HCT116 (cell line): ENCODE data around the gene ROBO1. TPM values are rescaled to one million over a fixed set of nuclear protein-coding genes. Genes with fewer than 3 reads are reported as not detected.

Source experiments
- ATAC-seq: fragments of 200-7000 bp; cut with Tn5 transposase; 2 replicates; pipeline ENCODE4 v1.9.1; 2020; ENCODE audit warnings: mild to moderate bottlenecking, moderate library complexity
- BruUV-seq: library from RNA; stranded (reverse); fragments of 400-500 nt; replicated peaks from 2 replicates; lab custom pipeline; 2021; lab: Mats Ljungman, UMichigan
- CTCF ChIA-PET: fragments of 300-600 bp; sonication (Branson Sonifier 250); formaldehyde crosslinking; loops from one replicate; lab custom pipeline; 2021; ENCODE audit warnings: antibody characterized with exemption; lab: Charles Lee
- POLR2A ChIA-PET: fragments of 300-600, 350-600 bp; sonication (Branson Sonifier 250); formaldehyde crosslinking; loops from one replicate; lab custom pipeline; 2021; ENCODE audit warnings: antibody characterized with exemption; lab: Charles Lee
- RAD21 ChIA-PET, 2 experiments: fragments of 300-600 bp; sonication (Branson Sonifier 250); formaldehyde crosslinking; loops; one replicate each; lab custom pipeline; 2023; ENCODE audit warnings: low total read pairs in 2 of 2; ENCODE audit not compliant: uncharacterized antibody in 2 of 2, unreplicated experiment in 2 of 2, low non-redundant PET in 1 of 2; lab: Charles Lee
- DNase-seq: peaks from one replicate; pipeline ENCODE4 v3.0.0-alpha.2; 2010; ENCODE audit warnings: low read depth, low spot score
- H2AFZ ChIP-seq: fragments of 200-600 bp; shearing (Covaris generic), sonication (generic); 2 replicates; pipeline ENCODE4 v1.6.1; 2017; ENCODE audit warnings: low read depth, mixed run types, mixed read lengths, antibody characterized with exemption, low read length; ENCODE audit not compliant: poor library complexity, severe bottlenecking
- H3K27ac ChIP-seq: 2 replicates; pipeline ENCODE4 v1.5.1; 2012; ENCODE audit warnings: low read depth, low read length
- H3K27me3 ChIP-seq: fragments of 200-600 bp; sonication (generic); 2 replicates; pipeline ENCODE4 v1.6.1; 2016; ENCODE audit warnings: mixed run types, low read length, mixed read lengths; ENCODE audit not compliant: insufficient read depth
- H3K36me3 ChIP-seq, 2 experiments: fragments of 200-500 bp in 1 of 2; fragments of 200-600 bp in 1 of 2; sonication (Bioruptor generic) in 1 of 2; sonication (generic) in 1 of 2; 2 replicates each; pipeline versions ENCODE4 v1.5.1 to v1.6.1; 2014 to 2016; ENCODE audit warnings: low read length in 2 of 2, inconsistent platforms in 1 of 2, mixed read lengths in 1 of 2, mixed run types in 1 of 2; ENCODE audit not compliant: insufficient read depth in 2 of 2, control insufficient read depth in 1 of 2
- H3K4me1 ChIP-seq, 2 experiments: fragments of 200-600 bp in 1 of 2; sonication (generic) in 1 of 2; 2 replicates each; pipeline versions ENCODE4 v1.5.1 to v1.6.1; 2012 to 2017; ENCODE audit warnings: low read length in 2 of 2, inconsistent platforms in 1 of 2, mild to moderate bottlenecking in 1 of 2, mixed read lengths in 1 of 2, mixed run types in 1 of 2, moderate library complexity in 1 of 2; ENCODE audit not compliant: insufficient read depth in 2 of 2, control insufficient read depth in 1 of 2
- H3K4me2 ChIP-seq: fragments of 200-600 bp; sonication (generic); 2 replicates; pipeline ENCODE4 v1.6.1; 2017; ENCODE audit warnings: mixed run types, low read length, mixed read lengths
- H3K4me3 ChIP-seq, 2 experiments: fragments of 200-600 bp in 1 of 2; sonication (generic) in 1 of 2; replicated peaks in 1 of 2; 2 replicates each; pipeline ENCODE4 v1.5.1; 2011 to 2016; ENCODE audit warnings: low read length in 2 of 2, control low read depth in 1 of 2, low read depth in 1 of 2, mild to moderate bottlenecking in 1 of 2, mixed read lengths in 1 of 2, mixed run types in 1 of 2
- H3K79me2 ChIP-seq: fragments of 200-600 bp; sonication (generic); 2 replicates; pipeline ENCODE4 v1.6.1; 2017; ENCODE audit warnings: mild to moderate bottlenecking, mixed run types, low read length, moderate library complexity, mixed read lengths; ENCODE audit not compliant: insufficient read depth
- H3K9ac ChIP-seq: fragments of 200-600 bp; sonication (generic); 2 replicates; pipeline ENCODE4 v1.6.1; 2016; ENCODE audit warnings: low read length, mixed read lengths
- H3K9me2 ChIP-seq: fragments of 200-600 bp; sonication (generic), shearing (Covaris generic); 2 replicates; pipeline ENCODE4 v1.6.1; 2017; ENCODE audit warnings: mixed run types, mild to moderate bottlenecking, moderate library complexity; ENCODE audit not compliant: insufficient read depth
- H3K9me3 ChIP-seq, 2 experiments: fragments of 200-500 bp in 1 of 2; fragments of 200-600 bp in 1 of 2; sonication (Bioruptor generic) in 1 of 2; sonication (generic) in 1 of 2; 2 replicates each; pipeline ENCODE4 v1.6.1; 2014 to 2017; ENCODE audit warnings: low read length in 2 of 2, mixed read lengths in 2 of 2, inconsistent platforms in 1 of 2, low read depth in 1 of 2, mild to moderate bottlenecking in 1 of 2, mixed run types in 1 of 2, moderate library complexity in 1 of 2; ENCODE audit not compliant: control insufficient read depth in 1 of 2, insufficient read depth in 1 of 2
- H4K20me1 ChIP-seq: fragments of 200-600 bp; sonication (generic), shearing (Covaris generic); 2 replicates; pipeline ENCODE4 v1.6.1; 2017; ENCODE audit warnings: mixed run types, mild to moderate bottlenecking, moderate library complexity; ENCODE audit not compliant: insufficient read depth
- ATF3 ChIP-seq: IDR thresholded peaks from 2 replicates; pipeline ENCODE4 v1.6.1; 2012
- EGR1 ChIP-seq: IDR thresholded peaks from 2 replicates; pipeline ENCODE4 v1.6.1; 2012; ENCODE audit warnings: low read depth
- EZH2 ChIP-seq: fragments of 200-600 bp; sonication (generic); IDR thresholded peaks from 2 replicates; pipeline ENCODE4 v1.6.1; 2017; ENCODE audit warnings: antibody characterized with exemption, mixed run types
- EZH2phosphoT487 ChIP-seq: fragments of 200-600 bp; IDR thresholded peaks from 2 replicates; pipeline ENCODE4 v1.6.1; 2018; ENCODE audit warnings: antibody characterized with exemption, borderline replicate concordance
- JUND ChIP-seq: IDR thresholded peaks from 2 replicates; pipeline ENCODE4 v1.6.1; 2012
- POLR2A ChIP-seq: IDR thresholded peaks from 2 replicates; pipeline ENCODE4 v1.7.0; 2011; ENCODE audit warnings: borderline replicate concordance; ENCODE audit not compliant: insufficient read depth, insufficient read length; ENCODE audit errors: extremely low read depth
- RAD21 ChIP-seq: IDR thresholded peaks from 2 replicates; pipeline ENCODE4 v1.6.1; 2012; ENCODE audit warnings: low read depth, mild to moderate bottlenecking
- SIN3A ChIP-seq: IDR thresholded peaks from 2 replicates; pipeline ENCODE4 v1.6.1; 2012; ENCODE audit warnings: low read depth
- SP1 ChIP-seq: IDR thresholded peaks from 2 replicates; pipeline ENCODE4 v1.6.1; 2012; ENCODE audit warnings: low read depth
- SRF ChIP-seq: IDR thresholded peaks from 2 replicates; pipeline ENCODE4 v1.6.1; 2012; ENCODE audit warnings: low read depth
- TCF7L2 ChIP-seq: IDR thresholded peaks from 2 replicates; pipeline ENCODE4 v1.7.0; 2011; ENCODE audit warnings: borderline replicate concordance, inconsistent platforms; ENCODE audit not compliant: insufficient read depth, insufficient read length; ENCODE audit errors: extremely low read depth
- YY1 ChIP-seq: IDR thresholded peaks from 2 replicates; pipeline ENCODE4 v1.6.1; 2011; ENCODE audit warnings: low read length, low read depth, moderate library complexity, mild to moderate bottlenecking; ENCODE audit not compliant: insufficient replicate concordance; ENCODE audit errors: extremely low read depth
- ZNF274 ChIP-seq: fragments of 200-500 bp; sonication (Bioruptor generic); IDR thresholded peaks from 2 replicates; pipeline ENCODE4 v1.6.1; 2014; ENCODE audit warnings: mild to moderate bottlenecking, low read depth, low read length, inconsistent platforms
- intact Hi-C: fragments of 100-400 bp; cut with micrococcal nuclease; formaldehyde crosslinking; loops from 2 replicates; pipeline ENCODE4 v1.10.0; 2022
- total RNA-seq: library from RNA; stranded (reverse); gene quantifications from one replicate; pipeline ENCODE4 v1.2.1, GENCODE V29; 2021; ENCODE audit not compliant: unreplicated experiment
- TF ChIP-seq, protein P1 (sequence below): IDR thresholded peaks from 2 replicates; pipeline ENCODE4 v1.6.1; 2012; ENCODE audit warnings: low read depth

Gene ROBO1
- total RNA-seq, 1 experiment from 2014 or later = 0.27 TPM

- no peak for TF ChIP-seq ATF3
Observed at GRCh38 chr3:78706906-78707523, 1060.8 kb downstream of the ROBO1 start (continued).

GRCh38 chr3:78703944-78704343 is 1063.9 kb downstream of the ROBO1 start:
- no TSS peak for BruUV-seq

More at GRCh38 chr3:78703944-78704343, 1063.9 kb downstream of the ROBO1 start:
- POLR2A ChIA-PET = no interaction called here
- intact Hi-C loops = no loop called here
- no peak overlapping the region for H3K27ac ChIP-seq
- H3K9me3 ChIP-seq = peaks cover 9 to 22% of the 10 kb centered on the region in 2 experiments; a peak in 3 of 4 replicates
- CTCF ChIA-PET = no interaction called here
- DNase-seq (no peak), ATAC-seq (no peak)
- H2AFZ ChIP-seq = no peak overlapping the region
- H3K9ac ChIP-seq = no peak overlapping the region
- H4K20me1 ChIP-seq = no peaks in the 10 kb centered on the region
- no peaks in the 10 kb centered on the region for H3K79me2 ChIP-seq
- RAD21 ChIA-PET = no interaction called here
- no peak for TF ChIP-seq SIN3A
- TF ChIP-seq YY1 = no peak
- no peak for TF ChIP-seq EZH2
- no peak for TF ChIP-seq SRF
- TF ChIP-seq TCF7L2 = no peak
- TF ChIP-seq SP1 = no peak
- TF ChIP-seq, protein P1, sequence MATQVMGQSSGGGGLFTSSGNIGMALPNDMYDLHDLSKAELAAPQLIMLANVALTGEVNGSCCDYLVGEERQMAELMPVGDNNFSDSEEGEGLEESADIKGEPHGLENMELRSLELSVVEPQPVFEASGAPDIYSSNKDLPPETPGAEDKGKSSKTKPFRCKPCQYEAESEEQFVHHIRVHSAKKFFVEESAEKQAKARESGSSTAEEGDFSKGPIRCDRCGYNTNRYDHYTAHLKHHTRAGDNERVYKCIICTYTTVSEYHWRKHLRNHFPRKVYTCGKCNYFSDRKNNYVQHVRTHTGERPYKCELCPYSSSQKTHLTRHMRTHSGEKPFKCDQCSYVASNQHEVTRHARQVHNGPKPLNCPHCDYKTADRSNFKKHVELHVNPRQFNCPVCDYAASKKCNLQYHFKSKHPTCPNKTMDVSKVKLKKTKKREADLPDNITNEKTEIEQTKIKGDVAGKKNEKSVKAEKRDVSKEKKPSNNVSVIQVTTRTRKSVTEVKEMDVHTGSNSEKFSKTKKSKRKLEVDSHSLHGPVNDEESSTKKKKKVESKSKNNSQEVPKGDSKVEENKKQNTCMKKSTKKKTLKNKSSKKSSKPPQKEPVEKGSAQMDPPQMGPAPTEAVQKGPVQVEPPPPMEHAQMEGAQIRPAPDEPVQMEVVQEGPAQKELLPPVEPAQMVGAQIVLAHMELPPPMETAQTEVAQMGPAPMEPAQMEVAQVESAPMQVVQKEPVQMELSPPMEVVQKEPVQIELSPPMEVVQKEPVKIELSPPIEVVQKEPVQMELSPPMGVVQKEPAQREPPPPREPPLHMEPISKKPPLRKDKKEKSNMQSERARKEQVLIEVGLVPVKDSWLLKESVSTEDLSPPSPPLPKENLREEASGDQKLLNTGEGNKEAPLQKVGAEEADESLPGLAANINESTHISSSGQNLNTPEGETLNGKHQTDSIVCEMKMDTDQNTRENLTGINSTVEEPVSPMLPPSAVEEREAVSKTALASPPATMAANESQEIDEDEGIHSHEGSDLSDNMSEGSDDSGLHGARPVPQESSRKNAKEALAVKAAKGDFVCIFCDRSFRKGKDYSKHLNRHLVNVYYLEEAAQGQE = no peak
- TF ChIP-seq EGR1 = no peak
- no peak for TF ChIP-seq JUND
- TF ChIP-seq EZH2phosphoT487 = no peak
- no peak for TF ChIP-seq POLR2A
- no peak for TF ChIP-seq RAD21
- TF ChIP-seq ZNF274 = no peak
- no peak overlapping the region for H3K4me3 ChIP-seq
- no peaks in the 10 kb centered on the region for H3K36me3 ChIP-seq
- no peaks in the 10 kb centered on the region for H3K4me1 ChIP-seq
- no peaks in the 10 kb centered on the region for H3K27me3 ChIP-seq
- H3K9me2 ChIP-seq = no peaks in the 10 kb centered on the region
- H3K4me2 ChIP-seq = no peak overlapping the region
